ENCODE data around the gene SERGEF.

SERGEF gene

DNA sequence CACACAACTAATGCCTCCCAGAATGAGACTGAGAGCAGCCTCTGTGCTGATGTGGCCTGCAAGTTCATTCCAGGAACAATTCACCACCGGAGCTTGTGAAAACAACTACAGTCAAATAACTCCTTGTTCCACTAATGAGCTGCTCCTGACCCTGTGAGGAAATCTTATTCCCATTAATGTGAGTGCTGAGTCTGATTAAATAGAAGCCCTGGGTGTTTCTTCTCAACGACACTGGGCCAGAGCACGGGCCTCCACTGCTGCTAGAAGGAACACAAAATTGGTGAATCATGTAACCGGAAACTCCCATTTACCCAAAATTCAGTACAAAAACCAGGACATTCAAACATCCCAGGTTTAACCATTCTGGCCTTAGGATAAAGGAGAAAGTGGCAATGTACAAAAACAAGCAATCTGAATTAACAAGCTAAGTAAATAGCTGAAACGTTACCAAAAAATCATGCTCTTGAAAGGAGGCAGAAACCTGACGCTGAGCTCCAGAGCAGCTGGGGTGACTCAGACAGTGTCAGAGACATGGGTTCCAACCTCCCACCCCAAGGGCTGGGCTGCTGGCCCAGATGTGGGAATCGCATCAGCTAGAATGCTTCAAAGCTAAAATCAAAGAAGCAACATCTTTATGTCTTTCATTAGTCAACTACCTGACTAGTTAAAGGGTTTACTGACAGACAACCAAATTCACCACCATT lies 26.7 kb downstream of the SERGEF start:
- no peak overlapping the region for H3K4me3 ChIP-seq (ENCODE audit: low read length)
- no peak for TF ChIP-seq ZNF274 (IDR thresholded peaks at IDR 0.05; ENCODE audit: low read depth, low read length)

DNA sequence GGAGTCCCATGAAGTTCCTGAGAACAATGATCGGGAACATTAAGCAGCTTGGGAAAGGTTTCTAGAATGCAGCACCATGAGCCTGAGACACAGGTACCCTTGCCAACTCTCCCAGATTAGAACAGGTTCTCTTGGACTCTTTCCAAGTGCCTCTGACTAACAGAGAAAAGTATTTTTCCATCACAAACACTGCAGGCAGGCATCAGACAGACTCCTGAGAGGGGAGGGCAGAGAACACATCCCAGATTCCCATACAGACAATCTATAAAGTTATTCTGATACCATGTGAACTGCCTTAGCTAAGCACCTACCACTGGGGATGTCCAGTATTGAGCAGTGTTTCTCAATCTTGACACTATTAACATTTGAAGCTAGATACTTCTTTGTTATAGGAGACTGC lies 27.3 kb downstream of the SERGEF start:
- TF ChIP-seq ZNF274 (IDR thresholded peaks at IDR 0.05; ENCODE audit: low read depth, low read length) = no peak
- no peak overlapping the region for H3K4me3 ChIP-seq (ENCODE audit: low read length)

GRCh38 chr11:17983569-17983968 lies 29.3 kb downstream of the SERGEF start:
- TF ChIP-seq ZNF274 (IDR thresholded peaks at IDR 0.05; ENCODE audit: low read depth, low read length) = no peak
- no peak overlapping the region for H3K4me3 ChIP-seq (ENCODE audit: low read length)

DNA sequence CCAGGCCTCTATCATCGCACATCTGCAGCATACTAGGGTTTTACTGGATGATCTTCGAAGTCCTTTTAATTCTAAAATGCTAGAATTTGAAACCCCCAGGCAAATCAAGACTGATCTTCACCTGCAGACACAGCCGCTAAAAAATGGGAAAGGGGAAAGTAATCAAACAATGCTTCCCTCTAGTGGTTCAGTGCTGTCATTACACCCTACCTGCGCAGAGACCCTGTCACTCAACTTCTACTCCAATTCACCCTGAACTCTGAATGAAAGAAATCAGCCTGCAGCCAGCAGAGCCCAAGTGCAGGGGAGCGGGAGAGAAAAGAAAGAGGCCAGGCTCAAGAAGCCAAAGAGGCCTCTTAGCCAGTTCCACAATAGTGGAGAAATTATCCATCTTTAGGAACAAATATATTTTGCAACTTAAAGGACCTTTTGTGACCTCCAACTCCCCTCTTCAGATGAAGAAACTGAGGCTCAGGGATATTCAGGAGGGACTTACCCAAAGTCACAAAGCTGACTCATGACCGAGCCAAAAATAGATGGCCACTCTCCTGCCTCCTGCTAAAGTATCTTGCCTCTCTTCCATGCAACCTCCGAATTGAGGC lies 33.0 kb downstream of the SERGEF start:
- no peak overlapping the region for H3K4me3 ChIP-seq (ENCODE audit: low read length)
- TF ChIP-seq ZNF274 (IDR thresholded peaks at IDR 0.05; ENCODE audit: low read depth, low read length) = no peak

DNA sequence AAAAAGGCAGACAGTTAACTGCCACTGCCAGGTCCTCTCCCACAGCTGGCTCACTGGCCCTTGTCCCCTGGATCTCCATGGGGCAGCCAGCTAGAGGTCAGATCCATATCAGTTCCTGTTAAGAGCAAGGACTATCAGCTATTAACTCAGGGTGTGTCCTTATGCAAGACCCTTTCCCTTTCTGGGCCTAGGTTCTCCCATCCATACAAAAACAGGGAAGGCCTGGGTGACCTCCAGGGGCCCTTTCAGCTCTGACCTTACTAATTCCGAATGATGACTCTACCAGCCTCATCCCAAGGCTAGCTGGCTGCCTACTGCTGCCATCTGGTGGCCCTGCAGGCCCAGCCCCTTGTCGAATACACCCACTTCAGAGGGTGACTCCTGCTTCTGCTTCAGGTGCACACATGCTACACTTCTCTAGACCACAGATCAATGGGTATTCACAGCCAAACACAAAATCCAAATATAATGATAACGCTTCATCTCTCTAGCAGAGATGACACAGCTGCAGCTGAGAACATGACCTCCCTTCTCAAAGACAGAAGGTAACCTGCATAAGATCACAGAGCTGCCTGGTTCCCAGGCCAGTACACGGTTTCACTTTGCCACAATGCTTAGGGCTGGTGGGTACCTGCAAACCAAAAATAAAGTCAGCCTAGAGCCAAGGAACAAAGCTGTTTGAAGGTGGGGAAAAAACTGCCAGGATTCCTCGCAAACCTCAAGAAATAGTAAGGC lies 34.1 kb downstream of the SERGEF start:
- H3K4me3 ChIP-seq (ENCODE audit: low read length) = no peak overlapping the region
- TF ChIP-seq ZNF274 (IDR thresholded peaks at IDR 0.05; ENCODE audit: low read depth, low read length) = no peak

DNA sequence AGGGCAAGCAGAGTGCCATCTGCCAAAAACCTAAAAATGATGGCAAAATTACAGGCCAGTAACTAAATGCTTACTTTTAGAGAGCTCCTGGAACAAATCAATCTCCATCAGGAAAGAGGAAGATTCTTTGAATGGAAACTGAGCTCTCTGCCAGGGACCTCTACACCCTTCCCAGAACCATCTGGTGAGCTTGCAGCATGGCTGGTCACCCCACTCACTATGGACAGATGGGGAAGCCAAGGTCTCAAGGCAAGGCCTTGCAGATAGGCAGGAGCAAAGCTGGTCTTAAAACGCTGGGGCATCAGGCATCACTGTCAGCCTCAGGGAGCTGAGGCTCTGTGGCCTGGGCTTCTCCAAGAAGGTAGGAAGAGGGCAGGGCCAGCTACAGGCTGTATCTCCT lies 36.2 kb downstream of the SERGEF start:
- no peak for TF ChIP-seq ZNF274 (IDR thresholded peaks at IDR 0.05; ENCODE audit: low read depth, low read length)

GRCh38 chr11:17974246-17974645 lies 38.6 kb downstream of the SERGEF start:
- TF ChIP-seq ZNF274 (IDR thresholded peaks at IDR 0.05; ENCODE audit: low read depth, low read length) = no peak
- no peak overlapping the region for H3K4me3 ChIP-seq (ENCODE audit: low read length)

More for the DNA sequence above, 36.2 kb downstream of the SERGEF start:
- no peak overlapping the region for H3K4me3 ChIP-seq (ENCODE audit: low read length)

DNA sequence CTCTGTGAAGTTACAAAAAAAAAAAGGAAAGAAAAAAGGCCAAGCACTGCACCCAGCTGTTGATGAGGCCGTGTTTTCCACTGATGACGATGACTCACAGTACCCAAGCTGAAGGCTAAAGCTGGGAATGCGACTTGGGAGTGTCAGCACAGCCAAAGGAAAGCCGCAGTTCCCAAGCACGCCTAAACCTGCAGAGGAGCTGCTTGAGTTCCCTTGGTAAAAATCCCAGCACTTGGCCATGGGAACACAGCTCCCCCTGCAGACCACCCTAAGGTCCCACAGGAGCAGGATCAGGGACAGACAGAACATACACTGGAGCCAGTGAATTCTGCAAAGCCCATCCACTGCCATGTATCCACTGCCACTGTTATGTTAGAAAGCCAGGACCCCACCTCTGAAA lies 39.9 kb downstream of the SERGEF start:
- H3K4me3 ChIP-seq (ENCODE audit: low read length) = no peak overlapping the region
- no peak for TF ChIP-seq ZNF274 (IDR thresholded peaks at IDR 0.05; ENCODE audit: low read depth, low read length)

DNA sequence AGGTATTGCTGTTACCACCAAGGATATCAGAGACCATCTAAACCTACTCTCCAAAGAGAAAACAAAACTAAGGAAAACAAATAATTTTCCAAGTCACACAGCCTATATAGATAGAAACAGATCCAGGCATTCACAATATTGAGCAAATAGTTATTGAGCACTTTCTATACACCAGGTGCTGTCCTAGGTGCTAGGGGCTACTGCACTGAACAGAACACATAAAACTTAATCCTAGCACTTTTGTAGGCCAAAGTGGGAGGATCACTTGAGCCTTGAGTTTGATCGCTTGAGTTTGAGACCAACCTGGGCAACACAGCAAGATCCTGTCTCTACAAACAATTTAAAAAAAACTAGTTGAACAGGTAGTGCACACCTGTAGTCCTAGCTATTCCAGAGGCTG lies 44.6 kb downstream of the SERGEF start:
- TF ChIP-seq ZNF274 (IDR thresholded peaks at IDR 0.05; ENCODE audit: low read depth, low read length) = no peak

GRCh38 chr11:17967661-17968060 lies 45.2 kb downstream of the SERGEF start:
- TF ChIP-seq ZNF274 (IDR thresholded peaks at IDR 0.05; ENCODE audit: low read depth, low read length) = no peak
- H3K4me3 ChIP-seq (ENCODE audit: low read length) = no peak overlapping the region

More for the DNA sequence above, 44.6 kb downstream of the SERGEF start:
- H3K4me3 ChIP-seq (ENCODE audit: low read length) = no peak overlapping the region

- no peak for TF ChIP-seq ZNF274 (IDR thresholded peaks at IDR 0.05; ENCODE audit: low read depth, low read length)
- H3K4me3 ChIP-seq (ENCODE audit: low read length) = no peak overlapping the region
These were observed 52.8 kb downstream of the SERGEF start for GRCh38 chr11:17960091-17960490.

DNA sequence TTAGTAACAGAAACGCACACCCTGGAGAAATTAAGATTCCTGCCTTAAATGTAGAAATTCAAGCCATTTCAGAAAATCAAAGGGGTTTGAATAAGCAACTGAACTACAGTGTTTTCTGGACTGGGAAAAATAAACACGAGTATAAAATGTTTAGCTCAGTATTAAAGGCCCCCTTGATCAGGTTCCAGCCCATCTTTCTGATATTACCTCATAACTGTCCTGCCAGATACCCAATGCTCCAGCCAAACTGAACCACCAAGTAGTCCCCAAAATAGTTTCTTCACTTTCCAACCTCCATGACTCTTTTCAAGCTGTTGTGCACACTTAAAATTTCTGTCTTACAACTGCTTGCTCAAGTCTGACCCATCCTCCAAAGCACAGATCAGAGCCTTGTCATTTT lies 54.4 kb downstream of the SERGEF start:
- no peak for TF ChIP-seq ZNF274 (IDR thresholded peaks at IDR 0.05; ENCODE audit: low read depth, low read length)
- no peak overlapping the region for H3K4me3 ChIP-seq (ENCODE audit: low read length)

GRCh38 chr11:17954395-17955252 lies 58.2 kb downstream of the SERGEF start:
- no peak for TF ChIP-seq ZNF274 (IDR thresholded peaks at IDR 0.05; ENCODE audit: low read depth, low read length)
- H3K4me3 ChIP-seq (ENCODE audit: low read length) = no peak overlapping the region

GRCh38 chr11:17952487-17952886 lies 60.4 kb downstream of the SERGEF start:
- H3K4me3 ChIP-seq (ENCODE audit: low read length) = no peak overlapping the region
- no peak for TF ChIP-seq ZNF274 (IDR thresholded peaks at IDR 0.05; ENCODE audit: low read depth, low read length)
